Liver (tissue), 9 donors: ENCODE results near the gene SMG7. TPM values are rescaled to one million over a fixed set of nuclear protein-coding genes. Genes with fewer than 3 reads are reported as not detected.

Experiments
- DNase-seq: peaks from one replicate; pipeline ENCODE4 v3.0.0-alpha.2; 2017; ENCODE audit warnings: low spot score
- H3K27ac ChIP-seq, 2 donors: one replicate each; pipeline ENCODE4 v1.7.0; 2013; ENCODE audit warnings: inconsistent platforms in 2 of 2, low read length in 2 of 2, control low read depth in 1 of 2, low read depth in 1 of 2, mild to moderate bottlenecking in 1 of 2
- H3K27me3 ChIP-seq, 4 donors: one replicate each; pipeline versions ENCODE4 v1.6.1 to v1.7.0; 2013; ENCODE audit warnings: low read length in 3 of 4, inconsistent platforms in 1 of 4, mild to moderate bottlenecking in 1 of 4, moderate library complexity in 1 of 4; ENCODE audit not compliant: control insufficient read depth in 4 of 4, insufficient read depth in 4 of 4
- H3K36me3 ChIP-seq, 4 donors: one replicate each; pipeline versions ENCODE4 v1.6.1 to v1.7.0; 2013; ENCODE audit warnings: low read length in 3 of 4, mild to moderate bottlenecking in 3 of 4, low read depth in 1 of 4, moderate library complexity in 1 of 4; ENCODE audit not compliant: control insufficient read depth in 4 of 4, insufficient read depth in 3 of 4
- H3K4me1 ChIP-seq, 4 donors: one replicate each; pipeline versions ENCODE4 v1.6.1 to v1.7.0; 2013; ENCODE audit warnings: low read length in 3 of 4, mild to moderate bottlenecking in 3 of 4, moderate library complexity in 1 of 4; ENCODE audit not compliant: control insufficient read depth in 4 of 4, insufficient read depth in 4 of 4
- H3K4me3 ChIP-seq, 3 donors: one replicate each; pipeline versions ENCODE4 v1.6.1 to v1.7.0; 2013; ENCODE audit warnings: low read length in 3 of 3, control low read depth in 1 of 3, low read depth in 1 of 3, mild to moderate bottlenecking in 1 of 3
- H3K9ac ChIP-seq, 2 donors: one replicate each; pipeline ENCODE4 v1.7.0; 2013; ENCODE audit warnings: low read length in 2 of 2, mild to moderate bottlenecking in 2 of 2, moderate library complexity in 2 of 2, control low read depth in 1 of 2, low read depth in 1 of 2
- H3K9me3 ChIP-seq, 4 donors: one replicate each; pipeline versions ENCODE4 v1.6.1 to v1.7.0; 2013; ENCODE audit warnings: low read length in 3 of 4; ENCODE audit not compliant: control insufficient read depth in 4 of 4
- ATF3 ChIP-seq: IDR thresholded peaks from 2 replicates; pipeline ENCODE4 v1.6.1; 2016; ENCODE audit warnings: antibody characterized with exemption
- CTCF ChIP-seq: fragments of 150-350 bp; IDR thresholded peaks from 2 replicates; pipeline ENCODE4 v1.5.1; 2017; ENCODE audit warnings: improper control_type of control experiment, low read depth, low read length; ENCODE audit not compliant: missing input control
- FOXA1 ChIP-seq: IDR thresholded peaks from 2 replicates; pipeline ENCODE4 v1.6.1; 2016; ENCODE audit warnings: antibody characterized with exemption
- FOXA2 ChIP-seq: IDR thresholded peaks from 2 replicates; pipeline ENCODE4 v1.6.1; 2016; ENCODE audit warnings: antibody characterized with exemption
- GABPA ChIP-seq, 2 donors: IDR thresholded peaks in 1 of 2; conservative IDR thresholded peaks in 1 of 2; 2 replicates each; pipeline ENCODE4 v1.6.1; 2016; ENCODE audit warnings: antibody characterized with exemption in 2 of 2, mild to moderate bottlenecking in 1 of 2, moderate library complexity in 1 of 2
- HNF4A ChIP-seq, 2 donors: conservative IDR thresholded peaks; 2 replicates each; pipeline ENCODE4 v1.6.1; 2016; ENCODE audit warnings: antibody characterized with exemption in 2 of 2, mild to moderate bottlenecking in 2 of 2
- JUND ChIP-seq, 2 donors: IDR thresholded peaks; 2 replicates each; pipeline ENCODE4 v1.6.1; 2016; ENCODE audit warnings: antibody characterized with exemption in 2 of 2
- MAX ChIP-seq: IDR thresholded peaks from 2 replicates; pipeline ENCODE4 v1.6.1; 2016; ENCODE audit warnings: antibody characterized with exemption
- NR2F2 ChIP-seq: IDR thresholded peaks from 2 replicates; pipeline ENCODE4 v1.6.1; 2016; ENCODE audit warnings: antibody characterized with exemption
- RAD21 ChIP-seq, 2 donors: IDR thresholded peaks; 2 replicates each; pipeline ENCODE4 v1.6.1; 2016; ENCODE audit warnings: antibody characterized with exemption in 2 of 2, mild to moderate bottlenecking in 2 of 2
- RXRA ChIP-seq, 2 donors: IDR thresholded peaks; 2 replicates each; pipeline ENCODE4 v1.6.1; 2017 to 2018; ENCODE audit warnings: antibody characterized with exemption in 2 of 2, mild to moderate bottlenecking in 1 of 2
- SP1 ChIP-seq: IDR thresholded peaks from 2 replicates; pipeline ENCODE4 v1.6.1; 2018; ENCODE audit warnings: antibody characterized with exemption, mild to moderate bottlenecking
- TAF1 ChIP-seq: conservative IDR thresholded peaks from 2 replicates; pipeline ENCODE4 v1.6.1; 2016; ENCODE audit warnings: antibody characterized with exemption, mild to moderate bottlenecking
- YY1 ChIP-seq: IDR thresholded peaks from 2 replicates; pipeline ENCODE4 v1.6.1; 2016; ENCODE audit warnings: antibody characterized with exemption, mild to moderate bottlenecking
- ZBTB33 ChIP-seq: IDR thresholded peaks from 2 replicates; pipeline ENCODE4 v1.6.1; 2016; ENCODE audit warnings: antibody characterized with exemption
- WGBS: extraction: QIAGEN DNeasy Blood & Tissue Kit; methylation state at CpG from one replicate; pipeline ENCODE4 v1.1.7; 2013; 5-methylcytosine and 5-hydroxymethylcytosine counted together
- polyA plus RNA-seq, 2 donors: library from polyadenylated mRNA; stranded (reverse) in 1 of 2; unstranded in 1 of 2; fragments of 200-250 nt in 1 of 2; fragments of >200 nt in 1 of 2; fragmentation: Nextera tagmentation in 1 of 2; extraction: Ambion mirVana in 1 of 2; gene quantifications; one replicate each; pipeline versions ENCODE4 v1.2.1 to v1.2.3, GENCODE V29; 2013 to 2015
- total RNA-seq, 2 donors: library from RNA; depleted of rRNA; stranded (reverse); fragments of >200 nt; gene quantifications; one replicate each; pipeline ENCODE4 v1.2.3, GENCODE V29; 2014
- TF ChIP-seq, protein P1 (sequence below): IDR thresholded peaks from 2 replicates; pipeline ENCODE4 v1.6.1; 2016; ENCODE audit warnings: antibody characterized with exemption, mild to moderate bottlenecking
- donor health status: healthy.
- donor health status: healthy.
- donor health status: healthy.
- donor health status: healthy.
- donor health status: healthy.

The SMG7 gene
- total and polyA plus RNA-seq, 4 donors, result 9.5 to 28.7 (median 13.6) TPM

- H3K9me3 ChIP-seq, result no peaks in the 10 kb centered on the region
- peaks cover 0 to 13% (median 4%) of the 10 kb centered on the region in 4 donors for H3K4me1 ChIP-seq
- H3K27ac ChIP-seq, result no peak overlapping the region
- no peaks in the 10 kb centered on the region for H3K36me3 ChIP-seq
- WGBS, result 97% methylated on average over 1 of the region's 1 CpG
- no peak overlapping the region for H3K9ac ChIP-seq
- H3K4me3 ChIP-seq, result no peak overlapping the region
- no peaks in the 10 kb centered on the region for H3K27me3 ChIP-seq
- TF ChIP-seq GABPA (IDR thresholded peaks at IDR 0.05 in 1 of 2, conservative IDR thresholded peaks at IDR 0.05 in 1 of 2) (no peak), RXRA (IDR thresholded peaks at IDR 0.05) (no peak), FOXA1 (no peak), SP1 (no peak), RAD21 (IDR thresholded peaks at IDR 0.05) (no peak), YY1 (no peak), MAX (no peak), FOXA2 (no peak), NR2F2 (no peak), CTCF (no peak), TAF1 (no peak), JUND (IDR thresholded peaks at IDR 0.05) (no peak), ATF3 (no peak), ZBTB33 (no peak)
- TF ChIP-seq, protein P1, sequence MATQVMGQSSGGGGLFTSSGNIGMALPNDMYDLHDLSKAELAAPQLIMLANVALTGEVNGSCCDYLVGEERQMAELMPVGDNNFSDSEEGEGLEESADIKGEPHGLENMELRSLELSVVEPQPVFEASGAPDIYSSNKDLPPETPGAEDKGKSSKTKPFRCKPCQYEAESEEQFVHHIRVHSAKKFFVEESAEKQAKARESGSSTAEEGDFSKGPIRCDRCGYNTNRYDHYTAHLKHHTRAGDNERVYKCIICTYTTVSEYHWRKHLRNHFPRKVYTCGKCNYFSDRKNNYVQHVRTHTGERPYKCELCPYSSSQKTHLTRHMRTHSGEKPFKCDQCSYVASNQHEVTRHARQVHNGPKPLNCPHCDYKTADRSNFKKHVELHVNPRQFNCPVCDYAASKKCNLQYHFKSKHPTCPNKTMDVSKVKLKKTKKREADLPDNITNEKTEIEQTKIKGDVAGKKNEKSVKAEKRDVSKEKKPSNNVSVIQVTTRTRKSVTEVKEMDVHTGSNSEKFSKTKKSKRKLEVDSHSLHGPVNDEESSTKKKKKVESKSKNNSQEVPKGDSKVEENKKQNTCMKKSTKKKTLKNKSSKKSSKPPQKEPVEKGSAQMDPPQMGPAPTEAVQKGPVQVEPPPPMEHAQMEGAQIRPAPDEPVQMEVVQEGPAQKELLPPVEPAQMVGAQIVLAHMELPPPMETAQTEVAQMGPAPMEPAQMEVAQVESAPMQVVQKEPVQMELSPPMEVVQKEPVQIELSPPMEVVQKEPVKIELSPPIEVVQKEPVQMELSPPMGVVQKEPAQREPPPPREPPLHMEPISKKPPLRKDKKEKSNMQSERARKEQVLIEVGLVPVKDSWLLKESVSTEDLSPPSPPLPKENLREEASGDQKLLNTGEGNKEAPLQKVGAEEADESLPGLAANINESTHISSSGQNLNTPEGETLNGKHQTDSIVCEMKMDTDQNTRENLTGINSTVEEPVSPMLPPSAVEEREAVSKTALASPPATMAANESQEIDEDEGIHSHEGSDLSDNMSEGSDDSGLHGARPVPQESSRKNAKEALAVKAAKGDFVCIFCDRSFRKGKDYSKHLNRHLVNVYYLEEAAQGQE, result no peak
- no peak for DNase-seq
Observed at GRCh38 chr1:183456826-183457225, 15.5 kb upstream of the SMG7 start.

- Histone ChIP-seq H3K27me3 (no peaks in the 10 kb centered on the region), H3K9me3 (no peaks in the 10 kb centered on the region), H3K4me1 (peaks cover 0 to 14% (median 4%) of the 10 kb centered on the region in 4 donors), H3K36me3 (no peaks in the 10 kb centered on the region), H3K4me3 (no peak overlapping the region), H3K27ac (no peak overlapping the region), H3K9ac (no peak overlapping the region)
- DNase-seq, result no peak
- WGBS, result 88% methylated on average over 3 of the region's 3 CpGs
- TF ChIP-seq NR2F2, result no peak
- peak in 1 of 2 donors; percentile 53 for TF ChIP-seq HNF4A (conservative IDR thresholded peaks at IDR 0.05)
- TF ChIP-seq GABPA (IDR thresholded peaks at IDR 0.05 in 1 of 2, conservative IDR thresholded peaks at IDR 0.05 in 1 of 2), result no peak
- TF ChIP-seq ZBTB33, result no peak
- TF ChIP-seq FOXA2, result no peak
- TF ChIP-seq YY1, result no peak
- TF ChIP-seq, protein P1, result no peak
- TF ChIP-seq CTCF, result no peak
Observed at GRCh38 chr1:183457449-183457848, 14.8 kb upstream of the SMG7 start.
